ENCODE measurements around the gene SPI1.
"Not testable (repeated sequence)": the region's sequence is repeated elsewhere in the genome, so short reads cannot be mapped to it uniquely, and the experiment has no call there.

SPI1 gene

DNA sequence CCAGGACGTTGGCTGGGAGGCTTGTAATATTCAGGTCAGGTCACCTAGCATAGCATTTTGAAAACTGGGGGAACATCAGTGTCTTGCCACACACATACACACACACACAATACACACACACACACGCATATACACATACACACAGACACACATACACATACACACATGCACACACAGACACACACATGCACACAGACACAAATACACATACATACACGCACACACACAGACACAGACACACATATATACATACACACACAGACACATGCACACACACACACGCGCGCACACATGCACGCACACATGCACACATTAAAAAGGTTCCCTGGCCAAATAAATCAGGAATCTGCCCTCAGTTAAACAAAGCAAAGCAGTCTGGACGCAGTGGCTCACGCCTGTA is 38.3 kb downstream of the SPI1 start:
- no peak overlapping the region for H3K9ac ChIP-seq (ENCODE audit: low read length)
- no peaks in the 10 kb centered on the region for H3K36me3 ChIP-seq (ENCODE audit: insufficient read depth, low read length)
- no peaks in the 10 kb centered on the region for H3K9me3 ChIP-seq (ENCODE audit: low read length)
- no peaks in the 10 kb centered on the region for H3K4me1 ChIP-seq (ENCODE audit: insufficient read depth, low read length)
- no peak overlapping the region for H3K27ac ChIP-seq (ENCODE audit: low read depth, low read length)
- H3K27me3 ChIP-seq (ENCODE audit: control insufficient read depth in 1 of 2, insufficient read depth in 2 of 2, low read length in 2 of 2), result no peaks in the 10 kb centered on the region
- H3K4me3 ChIP-seq (ENCODE audit: low read depth in 1 of 2, low read length in 2 of 2), result no peak overlapping the region

DNA sequence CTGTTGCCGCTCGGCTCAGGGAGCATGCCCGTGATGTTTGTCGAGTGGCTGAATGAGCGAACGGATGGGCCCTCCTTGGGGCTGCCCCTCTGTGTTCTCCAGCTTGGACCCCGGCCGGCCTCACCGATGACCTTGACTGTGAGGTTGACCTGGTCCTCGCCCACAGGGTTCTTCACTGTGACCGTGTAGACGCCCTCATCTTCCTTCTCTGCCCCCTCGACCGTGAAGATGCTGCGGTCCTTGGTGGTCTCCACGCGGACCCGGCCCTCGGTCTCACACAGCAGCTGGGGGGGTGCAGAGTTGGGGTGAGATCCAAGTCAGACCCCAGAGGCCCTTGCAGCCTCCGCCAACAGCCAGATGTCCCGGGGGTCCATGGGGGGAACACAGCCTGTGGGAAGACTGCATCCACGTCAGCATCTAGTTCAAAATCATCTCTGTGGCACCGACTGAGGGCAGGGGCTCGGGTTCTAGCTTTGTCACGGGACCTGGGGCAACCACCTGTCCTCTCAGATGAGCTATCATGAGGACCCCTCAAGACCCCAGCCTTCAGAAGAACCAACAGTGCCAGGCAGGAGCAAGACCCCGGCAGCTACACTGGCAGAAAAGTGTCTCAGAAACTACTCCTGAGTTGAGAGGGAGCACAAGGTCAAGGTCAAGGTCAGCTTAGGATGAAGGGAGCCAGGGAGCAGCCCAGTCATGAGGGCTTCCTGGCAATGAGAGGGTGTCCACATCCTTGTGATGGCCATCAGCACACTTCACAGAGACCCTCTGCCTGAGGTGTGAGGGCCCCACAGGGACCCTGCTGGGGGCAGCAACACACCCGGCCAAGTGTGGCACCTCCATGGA is 39.7 kb downstream of the SPI1 start:
- H3K4me1 ChIP-seq (ENCODE audit: insufficient read depth, low read length), result no peaks in the 10 kb centered on the region
- no peaks in the 10 kb centered on the region for H3K9me3 ChIP-seq (ENCODE audit: low read length)
- H3K4me3 ChIP-seq (ENCODE audit: low read depth in 1 of 2, low read length in 2 of 2), result no peak overlapping the region
- no peaks in the 10 kb centered on the region for H3K36me3 ChIP-seq (ENCODE audit: insufficient read depth, low read length)
- H3K9ac ChIP-seq (ENCODE audit: low read length), result no peak overlapping the region
- no peak overlapping the region for H3K27ac ChIP-seq (ENCODE audit: low read depth, low read length)
- H3K27me3 ChIP-seq (ENCODE audit: control insufficient read depth in 1 of 2, insufficient read depth in 2 of 2, low read length in 2 of 2), result no peaks in the 10 kb centered on the region

DNA sequence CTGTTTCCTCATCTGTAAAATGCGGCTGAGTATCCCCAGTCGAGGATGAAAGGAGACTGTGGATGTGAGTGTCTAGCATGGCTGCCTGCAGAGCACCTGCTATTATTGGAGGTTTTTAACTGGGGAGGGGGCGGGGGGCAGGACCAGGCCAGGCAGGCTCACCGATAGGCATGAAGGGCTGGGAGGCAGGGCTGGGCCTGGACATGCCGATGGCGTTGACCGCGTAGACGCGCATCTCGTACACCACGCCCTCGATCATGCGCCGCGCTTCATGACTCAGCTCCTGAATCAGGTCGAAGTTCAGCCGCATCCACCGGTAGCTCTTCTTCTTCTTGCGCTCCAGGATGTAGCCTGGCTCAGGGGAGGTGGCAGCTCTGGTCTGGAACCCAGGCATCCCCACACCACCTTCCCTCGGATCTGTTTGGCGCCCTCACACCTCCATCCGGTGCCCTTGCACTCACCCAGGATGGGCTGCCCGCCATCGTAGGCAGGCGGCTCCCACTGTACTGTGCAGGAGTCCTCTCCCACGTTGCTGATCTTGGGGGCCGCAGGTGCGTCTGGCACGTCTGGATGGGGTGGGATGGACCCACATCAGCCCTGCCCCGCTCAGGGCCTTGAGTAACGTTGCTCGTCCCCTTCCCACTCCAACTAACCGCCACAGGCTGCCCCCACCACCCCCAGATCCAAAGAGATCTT is 41.0 kb downstream of the SPI1 start:
- H3K4me3 ChIP-seq (ENCODE audit: low read depth in 1 of 2, low read length in 2 of 2), result no peak overlapping the region
- H3K4me1 ChIP-seq (ENCODE audit: insufficient read depth, low read length), result no peaks in the 10 kb centered on the region

DNA sequence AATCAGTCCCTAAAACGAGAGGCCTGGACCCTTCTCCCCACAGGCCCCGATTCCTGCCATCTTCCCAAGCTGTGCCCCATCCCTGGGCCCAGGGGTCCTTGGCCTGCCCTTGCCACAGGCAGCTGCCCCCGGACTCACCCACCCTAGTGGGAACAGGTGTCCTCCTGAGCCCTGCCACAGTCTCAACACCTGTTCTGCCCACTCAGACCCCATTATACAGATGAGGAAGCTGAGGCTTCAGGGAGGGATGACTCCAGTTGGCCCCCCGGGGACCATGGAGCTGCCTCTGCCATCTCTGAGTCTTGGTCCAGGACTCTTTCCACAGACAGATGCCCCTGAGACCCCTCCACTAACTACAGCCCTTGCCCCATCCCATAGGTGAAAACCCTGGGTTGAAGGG is 41.8 kb downstream of the SPI1 start:
- Histone ChIP-seq H3K36me3 (ENCODE audit: insufficient read depth, low read length) (no peaks in the 10 kb centered on the region), H3K27ac (ENCODE audit: low read depth, low read length) (no peak overlapping the region)

More for the DNA sequence above, 41.0 kb downstream of the SPI1 start:
- H3K27me3 ChIP-seq (ENCODE audit: control insufficient read depth in 1 of 2, insufficient read depth in 2 of 2, low read length in 2 of 2), result no peaks in the 10 kb centered on the region
- H3K9me3 ChIP-seq (ENCODE audit: low read length), result no peaks in the 10 kb centered on the region
- H3K9ac ChIP-seq (ENCODE audit: low read length), result no peak overlapping the region
- no peak overlapping the region for H3K27ac ChIP-seq (ENCODE audit: low read depth, low read length)
- no peaks in the 10 kb centered on the region for H3K36me3 ChIP-seq (ENCODE audit: insufficient read depth, low read length)

DNA sequence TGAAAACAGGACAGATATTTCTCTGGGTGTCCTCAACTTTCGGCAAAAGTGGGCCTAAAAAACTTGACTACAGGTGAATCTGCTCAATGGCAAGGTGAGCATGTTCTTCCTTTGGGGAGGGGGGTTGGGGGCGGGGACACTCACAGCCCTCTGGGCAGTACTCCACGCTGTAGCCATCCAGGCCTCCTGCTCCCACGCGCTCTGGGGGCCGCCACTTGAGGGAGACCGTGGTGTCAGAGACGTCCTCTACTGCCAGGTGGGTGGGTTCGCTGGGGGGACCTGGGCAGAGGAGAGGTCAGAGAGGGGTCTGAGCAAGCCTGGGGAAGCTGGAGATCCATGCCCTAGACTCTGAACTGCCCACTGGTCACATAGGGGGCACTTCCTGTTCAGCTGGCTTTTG is 42.6 kb downstream of the SPI1 start:
- no peaks in the 10 kb centered on the region for H3K36me3 ChIP-seq (ENCODE audit: insufficient read depth, low read length)
- H3K9ac ChIP-seq (ENCODE audit: low read length), result no peak overlapping the region
- H3K4me1 ChIP-seq (ENCODE audit: insufficient read depth, low read length), result no peaks in the 10 kb centered on the region
- H3K27ac ChIP-seq (ENCODE audit: low read depth, low read length), result no peak overlapping the region
- H3K4me3 ChIP-seq (ENCODE audit: low read depth in 1 of 2, low read length in 2 of 2), result no peak overlapping the region
- H3K9me3 ChIP-seq (ENCODE audit: low read length), result no peaks in the 10 kb centered on the region
- H3K27me3 ChIP-seq (ENCODE audit: control insufficient read depth in 1 of 2, insufficient read depth in 2 of 2, low read length in 2 of 2), result no peaks in the 10 kb centered on the region

More for the DNA sequence above, 41.8 kb downstream of the SPI1 start:
- Histone ChIP-seq H3K9ac (ENCODE audit: low read length) (no peak overlapping the region), H3K9me3 (ENCODE audit: low read length) (no peaks in the 10 kb centered on the region), H3K4me3 (ENCODE audit: low read depth in 1 of 2, low read length in 2 of 2) (no peak overlapping the region), H3K27me3 (ENCODE audit: control insufficient read depth in 1 of 2, insufficient read depth in 2 of 2, low read length in 2 of 2) (no peaks in the 10 kb centered on the region), H3K4me1 (ENCODE audit: insufficient read depth, low read length) (no peaks in the 10 kb centered on the region)

DNA sequence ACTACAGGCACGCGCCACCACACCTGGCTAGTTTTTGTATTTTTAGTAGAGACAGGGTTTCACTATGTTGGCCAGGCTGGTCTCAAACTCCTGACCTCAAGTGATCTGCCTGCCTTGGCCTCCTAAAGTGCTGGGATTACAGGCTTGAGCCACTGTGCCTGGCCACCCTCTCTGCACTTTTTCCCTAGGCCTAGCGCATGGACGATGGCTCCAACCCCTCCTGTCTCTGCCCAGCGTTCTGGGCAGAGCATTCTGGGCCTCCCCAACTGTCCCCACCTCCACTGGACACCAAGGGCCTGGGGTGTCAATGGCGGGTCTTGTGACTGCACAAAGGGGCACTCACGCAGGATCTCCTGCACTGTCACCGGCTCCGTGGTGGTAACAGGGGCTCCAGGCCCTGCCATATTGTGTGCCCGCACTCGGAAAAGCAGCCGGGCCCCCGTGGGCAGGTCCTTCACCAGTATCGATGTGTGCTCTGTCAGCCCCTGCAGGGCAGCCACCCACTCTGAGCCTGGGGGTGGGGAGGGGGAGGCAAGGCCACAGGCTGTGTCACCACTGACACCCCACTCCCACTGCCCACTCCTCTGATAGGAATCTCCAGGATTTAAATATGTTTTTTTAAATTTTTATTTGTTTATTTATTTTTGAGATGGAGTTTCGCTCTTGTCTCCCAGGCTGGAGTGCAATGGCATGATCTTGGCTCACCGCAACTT is 43.5 kb downstream of the SPI1 start:
- not testable (repeated sequence) for H3K27ac ChIP-seq (ENCODE audit: low read depth, low read length); H3K36me3 ChIP-seq (ENCODE audit: insufficient read depth, low read length); H3K9ac ChIP-seq (ENCODE audit: low read length); H3K4me3 ChIP-seq (ENCODE audit: low read depth in 1 of 2, low read length in 2 of 2); H3K4me1 ChIP-seq (ENCODE audit: insufficient read depth, low read length); H3K9me3 ChIP-seq (ENCODE audit: low read length); H3K27me3 ChIP-seq (ENCODE audit: control insufficient read depth in 1 of 2, insufficient read depth in 2 of 2, low read length in 2 of 2)

DNA sequence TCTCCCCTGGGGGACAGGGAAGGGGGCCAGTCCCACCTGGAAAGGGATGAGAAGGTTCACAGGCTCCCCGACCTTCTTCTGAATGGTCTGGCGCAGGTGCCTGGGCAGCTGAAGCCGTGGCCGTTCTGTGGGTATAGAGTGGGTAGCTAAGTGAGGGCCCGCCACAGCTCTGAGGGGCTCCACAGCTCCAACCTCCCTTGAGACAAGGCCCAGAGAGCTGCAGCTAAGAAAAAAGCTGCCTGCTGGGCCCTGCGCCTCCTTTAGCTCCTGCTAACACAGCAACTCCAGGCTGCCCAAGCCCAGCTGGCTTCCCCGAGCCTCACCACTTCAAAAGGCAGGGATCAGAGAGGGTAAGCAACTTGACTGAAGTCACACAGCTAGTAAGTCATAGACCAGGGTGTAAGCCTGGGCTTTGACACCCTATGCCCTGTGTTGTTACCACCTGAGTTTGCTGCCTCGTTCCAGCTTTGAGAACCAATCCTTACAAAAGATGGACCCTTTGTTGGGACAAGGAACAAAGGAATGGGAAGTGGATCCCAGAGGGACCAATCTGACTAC is 44.4 kb downstream of the SPI1 start:
- Histone ChIP-seq H3K9ac (ENCODE audit: low read length) (no peak overlapping the region), H3K27ac (ENCODE audit: low read depth, low read length) (no peak overlapping the region), H3K9me3 (ENCODE audit: low read length) (no peaks in the 10 kb centered on the region), H3K4me1 (ENCODE audit: insufficient read depth, low read length) (no peaks in the 10 kb centered on the region), H3K36me3 (ENCODE audit: insufficient read depth, low read length) (no peaks in the 10 kb centered on the region), H3K27me3 (ENCODE audit: control insufficient read depth in 1 of 2, insufficient read depth in 2 of 2, low read length in 2 of 2) (no peaks in the 10 kb centered on the region), H3K4me3 (ENCODE audit: low read depth in 1 of 2, low read length in 2 of 2) (no peak overlapping the region)

DNA sequence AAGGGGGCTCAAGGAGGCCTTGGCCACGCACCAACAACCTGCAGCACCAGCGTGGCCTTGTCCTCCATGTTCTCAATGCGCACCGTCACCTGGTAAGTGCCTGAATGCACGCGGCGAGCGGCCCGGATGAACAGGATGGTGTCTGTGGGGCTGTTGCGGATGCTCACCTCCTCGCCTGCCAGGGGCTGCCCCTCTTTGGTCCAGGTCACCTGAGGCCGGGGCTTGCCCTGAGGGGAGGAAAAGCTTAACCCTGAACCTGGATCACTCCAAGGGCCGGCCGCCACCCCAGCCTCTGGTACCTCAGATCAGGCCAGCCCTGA is 44.9 kb downstream of the SPI1 start:
- Histone ChIP-seq H3K9me3 (ENCODE audit: low read length) (no peaks in the 10 kb centered on the region), H3K36me3 (ENCODE audit: insufficient read depth, low read length) (peaks cover 3% of the 10 kb centered on the region), H3K4me3 (ENCODE audit: low read depth in 1 of 2, low read length in 2 of 2) (no peak overlapping the region), H3K27me3 (ENCODE audit: control insufficient read depth in 1 of 2, insufficient read depth in 2 of 2, low read length in 2 of 2) (no peaks in the 10 kb centered on the region), H3K9ac (ENCODE audit: low read length) (no peak overlapping the region), H3K4me1 (ENCODE audit: insufficient read depth, low read length) (no peaks in the 10 kb centered on the region), H3K27ac (ENCODE audit: low read depth, low read length) (no peak overlapping the region)

DNA sequence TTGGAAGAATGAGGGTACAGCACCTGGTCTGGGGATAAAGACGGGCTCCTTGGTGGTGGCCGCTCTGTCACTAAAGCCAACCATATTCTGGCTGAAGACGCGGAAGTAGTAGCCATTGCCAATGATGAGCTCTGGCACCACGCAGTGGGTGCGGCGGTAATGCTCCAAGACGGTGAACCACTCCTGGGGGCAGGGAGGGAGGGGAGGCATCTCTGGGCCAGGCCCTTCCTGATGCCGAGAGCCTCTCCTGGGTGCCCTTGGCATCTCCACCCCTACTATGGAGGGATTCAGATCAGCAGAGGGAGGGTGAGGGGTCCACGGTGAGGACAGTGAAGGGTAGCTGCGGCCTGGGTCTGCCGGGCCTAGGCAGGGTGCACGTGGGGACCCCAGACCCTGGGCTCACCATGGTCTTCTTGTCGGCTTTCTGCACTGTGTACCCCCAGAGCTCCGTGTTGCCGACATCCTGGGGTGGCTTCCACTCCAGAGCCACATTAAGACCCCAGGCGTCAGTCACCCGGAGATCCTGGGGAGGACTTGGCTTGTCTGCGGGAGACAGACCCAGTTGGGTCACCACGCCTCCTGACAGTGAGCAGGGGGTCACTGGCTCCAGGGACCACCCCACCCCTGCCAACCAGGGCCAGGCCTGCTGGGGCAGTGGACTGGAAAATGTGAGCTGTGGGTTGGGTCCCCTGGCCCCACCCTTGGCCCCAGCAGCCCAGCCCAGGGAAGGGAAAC is 45.4 kb downstream of the SPI1 start:
- Histone ChIP-seq H3K9ac (ENCODE audit: low read length) (no peak overlapping the region), H3K4me3 (ENCODE audit: low read depth in 1 of 2, low read length in 2 of 2) (no peak overlapping the region), H3K27ac (ENCODE audit: low read depth, low read length) (no peak overlapping the region), H3K27me3 (ENCODE audit: control insufficient read depth in 1 of 2, insufficient read depth in 2 of 2, low read length in 2 of 2) (no peaks in the 10 kb centered on the region), H3K9me3 (ENCODE audit: low read length) (no peaks in the 10 kb centered on the region), H3K36me3 (ENCODE audit: insufficient read depth, low read length) (peaks cover 4% of the 10 kb centered on the region), H3K4me1 (ENCODE audit: insufficient read depth, low read length) (no peaks in the 10 kb centered on the region)

DNA sequence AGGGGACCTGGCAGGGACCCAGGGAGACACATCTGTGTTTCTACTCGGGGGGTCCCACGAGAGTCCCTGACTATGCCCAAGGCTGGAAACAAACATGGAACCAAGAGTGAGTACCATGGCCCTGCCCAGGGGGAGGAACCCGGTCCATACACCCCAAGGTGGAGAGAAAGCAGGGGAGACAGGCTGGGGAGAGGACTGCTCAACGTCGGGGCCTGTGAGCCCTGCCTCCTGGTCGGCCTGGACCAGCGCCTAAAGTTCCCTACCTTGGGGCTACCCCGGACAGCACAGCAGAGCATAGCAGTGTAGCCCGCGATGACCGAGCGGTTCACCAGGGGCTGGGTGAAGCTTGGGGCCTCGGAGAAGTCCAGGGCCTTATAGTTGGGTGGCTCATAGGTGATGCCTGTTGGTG is 46.0 kb downstream of the SPI1 start:
- Histone ChIP-seq H3K4me3 (ENCODE audit: low read depth in 1 of 2, low read length in 2 of 2) (no peak overlapping the region), H3K9me3 (ENCODE audit: low read length) (no peaks in the 10 kb centered on the region), H3K27me3 (ENCODE audit: control insufficient read depth in 1 of 2, insufficient read depth in 2 of 2, low read length in 2 of 2) (no peaks in the 10 kb centered on the region), H3K9ac (ENCODE audit: low read length) (no peak overlapping the region), H3K4me1 (ENCODE audit: insufficient read depth, low read length) (no peaks in the 10 kb centered on the region), H3K27ac (ENCODE audit: low read depth, low read length) (no peak overlapping the region), H3K36me3 (ENCODE audit: insufficient read depth, low read length) (peaks cover 4% of the 10 kb centered on the region)

Data from muscle layer of colon (tissue), 2 donors.